ENCODE measurements around the gene ATP10D.
"Not testable (repeated sequence)": the region's sequence is repeated elsewhere in the genome, so short reads cannot be mapped to it uniquely, and the experiment has no call there.

ATP10D gene

GRCh38 chr4:47490550-47490949 is 5.5 kb downstream of the ATP10D start:
- no peak for DNase-seq

DNA sequence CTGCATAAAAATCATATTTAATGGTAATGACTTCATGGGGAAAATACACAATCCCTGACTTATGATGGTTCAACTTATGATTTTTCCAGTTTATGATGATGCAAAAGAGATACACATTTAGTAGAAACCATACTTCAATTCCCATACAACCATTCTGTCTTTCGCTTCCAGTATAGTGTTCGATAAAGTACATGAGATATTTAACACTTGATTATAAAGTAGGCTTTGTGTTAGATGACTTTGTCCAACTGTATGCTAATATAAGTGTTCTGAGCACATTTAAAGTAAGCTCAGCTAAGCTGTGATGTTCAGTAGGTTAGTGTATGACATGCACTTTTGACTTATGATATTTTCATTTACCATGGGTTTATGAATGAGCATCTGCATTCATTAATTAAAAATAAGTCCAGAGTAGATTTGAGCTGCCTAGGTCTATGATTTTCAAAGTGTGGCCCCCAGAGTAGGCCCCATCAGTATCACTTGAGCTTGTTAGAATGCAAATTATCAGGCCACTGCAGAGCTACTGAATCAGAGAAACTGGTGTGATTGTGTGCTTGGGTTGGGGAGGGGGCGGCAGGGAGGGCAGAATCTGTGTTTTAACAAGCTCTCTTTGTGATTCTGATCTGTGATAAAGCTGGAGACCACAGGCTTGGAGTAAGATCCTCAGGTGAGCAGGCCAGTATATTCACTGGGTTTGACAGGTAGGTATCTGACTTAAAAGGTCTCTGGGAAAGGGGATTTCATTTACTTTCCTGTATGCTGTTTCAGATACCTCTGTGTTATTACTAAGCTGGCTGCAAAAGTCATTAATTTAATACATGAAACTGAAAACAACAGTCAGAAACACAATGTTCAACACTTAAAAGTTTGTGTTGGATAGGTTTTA is 8.4 kb downstream of the ATP10D start:
- no peak for DNase-seq

DNA sequence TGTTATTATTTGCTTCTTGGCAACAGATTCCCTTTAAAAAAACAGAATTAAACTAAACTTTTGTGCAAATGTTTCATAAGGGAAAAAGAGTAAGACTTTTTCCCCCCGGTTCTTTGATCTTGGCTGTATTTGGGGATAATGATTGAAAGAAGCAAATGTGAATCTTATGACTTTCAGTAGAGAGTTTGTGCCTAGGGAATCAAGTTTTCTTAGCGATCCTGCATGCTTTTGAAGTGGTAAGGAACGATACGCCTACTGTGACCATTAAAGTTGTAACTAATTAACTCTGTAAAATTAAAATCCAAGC is 9.0 kb downstream of the ATP10D start:
- no peak for DNase-seq

GRCh38 chr4:47498899-47499298 is 13.8 kb downstream of the ATP10D start:
- no peak for DNase-seq

- DNase-seq: no peak
These were observed 14.6 kb downstream of the ATP10D start for GRCh38 chr4:47499700-47500099.

- no peak for DNase-seq
These were observed 15.7 kb downstream of the ATP10D start for GRCh38 chr4:47500776-47501175.

DNA sequence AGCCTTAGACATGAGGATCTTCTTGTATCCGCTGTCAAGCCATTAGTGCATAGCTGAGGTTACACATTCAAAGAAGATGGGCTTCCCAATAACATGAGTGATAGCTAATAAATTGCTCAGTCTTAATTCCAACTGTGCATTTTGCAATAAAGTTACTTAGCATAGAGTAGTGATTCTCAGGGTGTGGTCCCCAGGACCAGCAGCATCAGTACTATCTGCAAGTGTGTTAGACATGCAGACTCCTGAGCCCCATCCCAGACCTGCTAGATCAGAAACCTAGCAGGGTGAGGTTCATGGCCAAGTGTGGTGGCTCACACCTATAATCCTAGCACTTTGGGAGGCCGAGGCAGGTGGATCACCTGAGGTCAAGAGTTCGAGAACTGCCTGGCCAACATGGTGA is 20.1 kb downstream of the ATP10D start:
- DNase-seq: no peak

GRCh38 chr4:47505666-47506065 is 20.6 kb downstream of the ATP10D start:
- DNase-seq: no peak

DNA sequence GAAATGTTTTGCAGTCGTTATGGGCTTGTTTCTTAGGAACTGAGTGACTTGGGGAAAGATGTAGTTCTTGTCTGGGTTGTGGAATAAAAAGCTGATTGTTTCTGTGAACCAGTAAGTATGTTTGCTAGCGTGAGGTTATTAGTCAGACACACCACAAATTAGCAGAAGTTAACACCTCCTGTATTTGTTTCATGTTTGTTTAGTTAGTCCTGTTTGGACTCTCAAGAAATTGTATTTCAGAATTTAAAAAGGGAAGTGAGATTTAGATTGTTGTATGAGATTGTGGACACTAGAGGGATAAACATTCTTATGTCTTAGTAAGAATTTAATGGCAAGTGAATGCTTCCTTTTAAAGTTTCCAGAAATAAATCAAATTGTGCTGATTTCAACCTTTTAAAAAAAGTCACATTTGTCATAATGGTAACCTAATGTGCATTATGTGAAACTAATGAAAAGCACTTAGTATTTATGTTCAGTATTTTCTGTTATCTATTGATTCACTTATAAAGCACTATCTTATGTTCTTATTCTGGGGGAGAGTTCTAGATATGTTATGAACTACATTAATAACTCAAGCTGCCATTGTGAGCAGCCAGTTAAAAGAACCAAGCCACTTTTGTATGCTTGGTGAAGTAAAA is 25.6 kb downstream of the ATP10D start:
- DNase-seq: no peak

- no peak for DNase-seq
These were observed 28.4 kb downstream of the ATP10D start for GRCh38 chr4:47513461-47513860.

- DNase-seq: no peak
These were observed 34.3 kb downstream of the ATP10D start for GRCh38 chr4:47519239-47519883.

GRCh38 chr4:47525154-47525819 is 40.2 kb downstream of the ATP10D start:
- DNase-seq: no peak

- DNase-seq: no peak
These were observed 41.2 kb downstream of the ATP10D start for GRCh38 chr4:47526281-47526680.

- DNase-seq: not testable (repeated sequence)
These were observed 43.6 kb downstream of the ATP10D start for GRCh38 chr4:47528646-47529045.

- no peak for DNase-seq
These were observed 45.7 kb downstream of the ATP10D start for GRCh38 chr4:47530801-47531200.

- DNase-seq: peak; percentile 40
These were observed 46.3 kb downstream of the ATP10D start for GRCh38 chr4:47531241-47531953.

GRCh38 chr4:47531954-47532321 is 46.9 kb downstream of the ATP10D start:
- no peak for DNase-seq

DNA sequence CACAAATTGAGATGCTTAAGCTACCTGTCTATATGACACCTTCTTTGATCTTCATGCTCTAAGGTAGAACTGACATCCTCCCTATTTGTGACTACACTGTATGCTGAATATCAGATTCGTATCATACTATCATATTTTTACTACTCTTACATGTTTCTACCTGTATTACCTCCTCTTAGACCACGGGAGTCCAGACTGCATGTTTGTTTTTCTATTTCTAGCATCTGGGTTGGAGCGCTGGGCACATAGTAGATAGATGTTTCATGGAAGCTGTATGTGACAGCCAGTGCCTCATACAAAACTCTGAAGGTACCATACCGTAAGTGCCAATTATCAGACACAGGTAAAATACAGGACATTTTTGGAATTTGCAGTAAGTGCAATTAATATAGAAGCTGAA is 47.6 kb downstream of the ATP10D start:
- DNase-seq: no peak

DNA sequence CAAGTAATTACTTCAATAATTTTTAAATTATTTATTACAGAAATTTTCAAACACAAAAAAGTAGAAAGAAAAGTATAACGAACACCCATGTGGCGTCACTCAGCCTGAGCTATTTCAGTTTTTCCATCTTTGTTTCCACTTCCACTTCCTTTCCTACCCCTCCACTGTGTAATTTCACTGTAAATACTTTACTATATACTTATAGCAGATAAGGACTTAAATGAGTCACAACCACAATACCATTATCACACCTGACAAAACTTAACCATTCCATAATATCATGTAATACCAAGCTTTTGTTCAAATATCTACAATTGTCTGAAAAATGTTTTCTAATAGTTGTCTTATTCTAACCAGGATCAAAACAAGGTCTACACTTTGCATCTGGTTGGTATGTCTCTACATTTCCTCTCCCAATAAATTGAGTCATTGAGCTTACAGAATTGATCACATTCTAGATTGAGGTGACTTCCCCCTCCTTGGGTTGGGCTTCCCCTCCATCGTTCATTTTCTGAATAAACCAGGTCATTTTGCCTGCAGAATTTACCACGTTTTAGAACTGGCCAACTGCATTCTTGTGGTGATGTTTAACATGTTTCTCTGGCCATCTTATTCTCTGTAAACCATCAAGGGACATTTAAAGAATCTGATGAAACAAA is 48.7 kb downstream of the ATP10D start:
- no peak for DNase-seq

- DNase-seq: no peak
These were observed 49.7 kb downstream of the ATP10D start for GRCh38 chr4:47534772-47535171.

- no peak for DNase-seq
These were observed 50.6 kb downstream of the ATP10D start for GRCh38 chr4:47535567-47536147.

DNA sequence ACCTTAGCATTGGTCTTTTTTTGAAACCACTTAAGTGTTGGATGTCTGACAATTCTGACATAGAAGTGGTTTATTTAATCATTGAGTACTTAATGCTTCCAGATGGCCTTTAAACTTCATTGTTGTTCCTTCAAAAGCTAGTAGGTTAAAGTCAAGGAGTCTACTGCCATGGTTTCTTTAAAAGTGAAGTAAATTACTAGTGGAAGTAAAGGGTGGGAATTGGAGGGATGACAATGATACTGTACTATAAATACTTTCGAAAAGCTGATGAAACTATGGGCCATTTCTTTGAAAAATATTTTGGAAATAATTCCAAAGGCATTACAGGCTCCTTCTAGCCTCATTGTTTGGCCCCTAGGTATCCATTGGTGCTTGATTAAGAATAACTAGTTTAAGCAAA is 51.9 kb downstream of the ATP10D start:
- no peak for DNase-seq
